ENCODE measurements around the gene SRGAP2C.
"Not testable (repeated sequence)": the region's sequence is repeated elsewhere in the genome, so short reads cannot be mapped to it uniquely, and the experiment has no call there.

The SRGAP2C gene

DNA sequence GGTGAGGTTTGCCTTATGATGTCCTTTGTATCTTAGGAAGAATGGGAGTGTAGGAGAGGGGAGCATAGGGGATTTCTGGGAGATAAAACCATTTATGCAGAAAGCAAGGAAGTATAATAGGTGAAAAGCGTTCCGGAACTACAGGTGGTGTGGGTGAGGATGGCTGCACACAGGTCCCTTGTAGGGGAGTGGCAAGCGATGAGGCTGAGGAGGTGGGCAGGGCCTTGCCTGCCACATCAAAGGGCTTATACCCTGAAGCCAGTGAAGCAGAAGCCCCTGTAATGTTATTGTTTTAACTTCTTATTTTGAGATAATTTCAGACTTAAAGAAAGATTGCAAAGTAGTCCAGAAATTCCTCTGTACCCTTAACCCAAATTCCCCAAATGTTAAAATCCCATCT is 159.6 kb downstream of the SRGAP2C start:
- DNase-seq = not testable (repeated sequence)

- peak; percentile 0 for DNase-seq
Observed at GRCh38 chr1:121346654-121347053, 161.9 kb downstream of the SRGAP2C start.

DNA sequence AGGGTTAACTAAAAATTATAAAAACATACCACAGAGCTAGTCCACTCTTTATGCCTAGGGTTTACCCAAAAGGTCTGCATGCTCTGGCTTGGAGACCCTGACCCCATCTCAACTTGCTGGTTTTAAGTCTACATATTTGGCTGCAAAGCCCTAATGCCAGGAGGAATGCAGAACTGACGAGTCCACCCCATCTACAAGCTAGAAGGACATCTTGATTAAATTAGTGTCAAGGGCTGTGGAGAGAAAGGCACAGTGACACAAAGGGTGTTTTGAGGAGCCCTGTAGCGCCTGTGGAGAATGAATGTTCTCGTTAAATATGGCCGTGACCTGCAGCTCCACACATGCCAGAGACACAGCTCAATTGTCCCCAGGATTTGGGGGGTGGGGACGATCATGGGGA is 162.7 kb downstream of the SRGAP2C start:
- DNase-seq = peak; percentile 0

DNA sequence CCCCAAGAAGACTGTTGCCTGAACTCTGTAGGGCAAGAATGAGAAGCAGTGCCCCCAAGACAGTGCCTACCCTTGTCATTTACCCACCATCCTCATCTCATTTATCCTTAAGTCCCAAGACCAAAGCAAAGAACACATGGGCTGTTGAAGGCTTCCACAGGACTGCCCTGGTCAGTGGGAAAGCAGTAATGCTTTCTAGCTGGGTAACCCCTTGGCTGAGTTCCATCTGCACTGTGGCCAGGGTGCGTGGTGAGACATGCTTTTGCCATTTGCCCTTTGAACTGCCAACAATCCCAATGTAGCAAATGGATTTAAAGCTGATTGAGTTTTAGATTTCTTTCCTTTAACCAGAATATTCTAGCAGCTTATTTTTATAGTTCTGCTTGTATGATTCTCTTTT is 163.3 kb downstream of the SRGAP2C start:
- not testable (repeated sequence) for DNase-seq

- DNase-seq = not testable (repeated sequence)
Observed at GRCh38 chr1:121349332-121349967, 164.7 kb downstream of the SRGAP2C start.

GRCh38 chr1:121355711-121356420 is 171.1 kb downstream of the SRGAP2C start:
- not testable (repeated sequence) for DNase-seq

DNA sequence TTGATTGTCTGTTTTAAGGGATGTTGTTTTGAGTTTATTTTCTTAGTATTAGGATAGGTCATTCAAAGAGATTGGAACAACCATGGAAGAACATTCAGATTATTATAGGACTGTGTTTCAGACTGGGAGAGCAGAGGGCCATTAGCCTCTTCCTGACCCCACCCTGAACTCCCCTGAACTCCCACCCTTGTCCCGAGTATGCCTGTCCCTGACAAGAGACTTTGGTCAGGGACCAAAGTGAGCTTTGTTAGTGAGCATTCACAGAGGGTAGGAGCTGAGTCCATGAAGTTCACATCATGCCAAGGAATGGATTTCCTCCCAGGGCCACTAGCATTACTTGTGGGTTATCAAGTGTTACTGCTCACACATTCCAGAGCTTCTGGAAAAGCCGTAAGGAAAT is 172.0 kb downstream of the SRGAP2C start:
- not testable (repeated sequence) for DNase-seq

GRCh38 chr1:121360531-121360930 is 175.8 kb downstream of the SRGAP2C start:
- DNase-seq = not testable (repeated sequence)

GRCh38 chr1:121361451-121362233 is 176.9 kb downstream of the SRGAP2C start:
- DNase-seq = not testable (repeated sequence)

GRCh38 chr1:121362234-121362883 is 177.6 kb downstream of the SRGAP2C start:
- DNase-seq = not testable (repeated sequence)

DNA sequence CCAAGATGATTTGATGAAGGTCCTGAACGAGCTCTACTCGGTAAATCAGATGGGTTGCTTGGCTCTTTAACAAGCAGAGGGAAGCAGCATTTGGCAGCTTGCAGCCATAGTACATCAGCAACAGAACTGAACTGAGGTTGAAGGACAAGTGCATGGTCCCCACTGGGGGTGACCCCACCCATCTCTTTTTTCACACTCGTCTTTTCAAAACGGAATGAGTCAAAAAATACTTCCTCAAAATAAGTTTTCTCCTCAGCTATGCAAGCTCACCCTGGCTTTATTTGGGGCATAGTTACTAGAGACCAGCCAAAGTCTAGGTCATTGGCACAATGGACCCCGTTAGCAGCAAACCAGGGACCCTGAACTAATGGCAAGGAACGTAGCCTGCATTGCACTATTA is 180.5 kb downstream of the SRGAP2C start:
- not testable (repeated sequence) for DNase-seq

GRCh38 chr1:121365723-121366122 is 180.9 kb downstream of the SRGAP2C start:
- not testable (repeated sequence) for DNase-seq

GRCh38 chr1:121366171-121366570 is 181.4 kb downstream of the SRGAP2C start:
- not testable (repeated sequence) for DNase-seq

DNA sequence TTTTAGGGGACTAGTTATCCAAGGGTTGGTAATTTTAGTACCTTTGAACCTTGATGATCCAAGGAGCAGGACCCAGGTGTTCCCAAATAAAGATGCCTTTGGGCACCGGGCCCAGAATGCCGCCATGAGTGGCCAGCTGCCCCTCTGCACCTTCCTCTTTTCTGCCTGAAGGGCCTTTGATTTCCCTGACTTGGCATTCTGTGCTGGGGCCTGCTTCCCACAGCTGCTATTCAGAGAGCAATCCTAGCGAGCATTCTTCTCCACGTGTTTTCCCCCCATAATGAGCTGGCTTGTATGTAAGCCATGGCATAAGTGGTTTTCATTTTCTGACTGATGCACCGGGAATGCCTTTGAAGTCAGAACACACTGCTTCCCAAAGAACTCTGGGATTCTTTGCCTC is 184.1 kb downstream of the SRGAP2C start:
- not testable (repeated sequence) for DNase-seq

DNA sequence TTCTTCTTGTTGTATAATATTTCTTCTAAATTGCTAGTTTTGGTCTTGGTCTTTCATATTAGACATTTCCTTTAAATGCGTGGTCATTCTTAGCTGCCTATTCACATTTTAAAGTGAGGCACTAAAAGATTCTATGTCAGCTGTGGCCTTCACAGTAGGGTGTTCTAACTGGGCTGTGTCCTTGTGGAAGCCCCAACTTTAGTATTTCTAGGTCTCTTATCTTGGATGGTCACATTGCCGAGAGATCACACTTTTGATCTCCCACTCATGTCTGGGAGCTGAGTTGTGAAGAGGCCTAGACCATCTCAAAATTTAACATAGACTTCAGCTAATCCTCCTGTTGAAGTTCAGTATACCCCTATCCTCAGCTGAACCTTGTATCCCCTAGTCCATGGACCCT is 185.2 kb downstream of the SRGAP2C start:
- not testable (repeated sequence) for DNase-seq

DNA sequence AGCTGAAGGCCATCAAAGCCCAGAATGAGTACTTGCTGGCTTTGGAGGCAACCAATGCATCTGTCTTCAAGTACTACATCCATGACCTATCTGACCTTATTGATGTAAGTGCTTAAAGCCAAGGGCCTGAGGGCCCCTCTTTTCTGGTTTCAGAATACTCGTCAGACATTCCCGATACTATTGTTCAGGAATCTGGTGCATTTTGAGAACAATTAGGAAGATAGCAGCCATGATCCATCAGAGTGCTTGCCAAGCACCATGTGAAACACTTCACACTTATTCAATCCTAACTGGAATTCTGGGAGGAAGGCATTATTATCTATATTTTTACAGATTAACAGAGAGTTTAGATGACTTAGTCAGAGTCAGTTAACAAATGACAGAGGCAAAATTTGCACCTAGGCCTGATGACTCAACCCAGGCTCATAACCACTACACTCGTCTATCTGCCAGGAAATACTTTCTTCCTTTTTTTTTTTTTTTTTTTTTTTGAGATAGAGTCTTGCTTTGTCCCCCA is 190.1 kb downstream of the SRGAP2C start:
- not testable (repeated sequence) for DNase-seq

DNA sequence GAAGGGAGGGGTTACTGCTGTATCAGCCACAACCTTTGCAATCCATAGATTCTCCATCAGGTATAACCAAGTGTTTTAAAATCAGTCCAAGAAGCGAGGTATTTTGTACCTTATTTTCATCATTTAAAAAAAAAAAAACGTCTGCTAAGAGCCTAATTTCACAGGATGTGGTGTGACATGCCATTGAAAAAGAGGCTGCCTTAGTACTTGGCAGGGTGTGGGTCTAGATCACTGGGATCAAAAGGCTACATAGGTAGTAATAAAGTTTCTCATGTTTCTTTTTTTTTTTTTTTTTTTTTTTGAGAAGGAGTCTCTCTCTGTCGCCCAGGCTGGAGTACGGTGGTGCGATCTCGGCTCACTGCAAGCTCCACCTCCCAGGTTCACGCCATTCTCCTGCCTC is 192.2 kb downstream of the SRGAP2C start:
- not testable (repeated sequence) for DNase-seq

DNA sequence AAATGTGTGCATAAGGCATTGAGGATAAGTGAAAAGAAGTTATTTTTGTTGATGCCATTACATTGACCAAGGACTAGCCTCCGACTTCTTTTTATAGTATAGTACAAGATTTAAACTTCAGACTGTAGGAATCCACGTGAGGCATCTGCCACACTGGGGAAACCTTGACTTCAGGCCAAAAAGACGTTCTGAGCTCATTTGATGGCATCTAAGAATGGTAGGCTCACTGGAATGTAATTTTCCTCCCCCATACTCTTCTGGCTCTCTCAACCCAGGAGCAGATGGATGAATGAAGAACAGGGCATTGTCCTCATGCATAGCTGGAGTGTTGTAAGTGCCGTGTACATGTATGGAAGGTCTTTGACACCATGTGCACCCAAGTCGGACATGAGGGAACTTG is 194.0 kb downstream of the SRGAP2C start:
- DNase-seq = not testable (repeated sequence)

DNA sequence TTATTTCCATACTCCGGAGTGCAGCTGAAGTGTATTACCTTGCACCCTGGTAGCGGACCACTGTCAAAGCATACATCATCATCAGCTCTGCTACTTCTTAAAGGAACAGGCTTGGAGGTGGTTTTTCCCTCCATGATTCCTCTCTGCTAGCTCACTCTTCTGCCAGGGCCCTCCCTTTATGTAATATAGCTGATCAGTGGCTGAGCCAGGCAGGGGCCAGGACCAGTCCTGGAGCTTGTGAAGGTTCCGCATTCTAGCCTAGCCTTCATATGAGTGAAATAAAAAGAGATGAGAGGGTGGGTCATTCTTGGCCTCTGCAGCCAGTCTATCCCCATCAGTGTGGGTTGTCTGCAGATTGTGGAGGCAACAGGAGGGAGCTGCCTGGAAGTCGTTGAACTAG is 200.0 kb downstream of the SRGAP2C start:
- not testable (repeated sequence) for DNase-seq

DNA sequence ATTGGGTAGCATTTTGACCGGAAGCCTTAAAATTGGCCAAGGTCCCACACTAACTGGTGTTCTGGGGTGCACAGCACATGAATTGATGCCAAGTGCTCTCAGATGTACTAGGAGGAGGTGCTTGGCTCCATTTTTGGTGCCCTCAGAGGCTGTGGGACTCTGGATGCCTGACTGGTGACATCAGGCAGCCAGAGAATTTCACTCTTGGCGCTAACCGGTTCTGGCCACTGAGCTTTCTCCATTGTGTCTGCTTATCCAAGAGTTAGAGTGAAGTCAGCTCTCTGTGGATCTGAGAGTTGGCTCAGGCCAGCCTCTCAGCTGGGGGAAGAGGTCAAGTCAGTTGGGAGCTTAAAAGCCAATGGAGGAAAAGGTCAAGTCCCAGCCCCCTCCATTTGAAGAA is 200.4 kb downstream of the SRGAP2C start:
- not testable (repeated sequence) for DNase-seq

DNA sequence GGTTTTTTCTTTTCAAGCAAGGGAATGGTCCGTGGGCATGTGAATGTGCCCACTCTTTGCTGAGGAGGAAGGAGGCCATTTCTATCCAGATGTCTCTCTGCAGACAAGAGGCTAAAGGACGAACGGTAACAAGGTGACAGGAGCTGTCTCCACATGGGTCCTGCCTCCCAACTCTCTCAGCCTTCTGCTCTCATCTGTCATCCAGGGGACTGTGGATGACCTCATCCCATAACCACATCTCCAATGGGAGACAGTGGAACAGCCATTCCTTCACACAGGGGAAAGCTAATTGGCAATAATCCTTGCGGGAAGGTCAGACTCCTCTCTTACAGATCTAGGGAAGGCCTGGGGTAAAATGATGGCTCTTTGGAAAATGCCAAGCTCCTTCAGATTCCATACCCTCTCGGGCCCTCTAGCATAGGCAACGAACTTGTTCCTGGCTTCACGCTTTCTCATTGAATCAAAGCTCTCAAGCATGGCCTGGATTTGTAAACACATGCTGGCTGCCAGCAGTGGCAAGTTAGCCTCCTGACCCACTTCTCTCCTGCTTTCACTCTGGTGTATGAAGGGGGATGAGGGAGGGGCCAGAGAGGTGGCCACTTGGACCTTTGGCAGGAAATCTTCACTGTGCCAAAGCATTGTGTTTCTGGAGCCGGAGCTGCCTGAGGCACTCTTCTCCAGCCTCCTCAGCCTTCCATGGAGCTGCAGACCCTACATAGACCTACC is 201.0 kb downstream of the SRGAP2C start:
- DNase-seq = not testable (repeated sequence)
